Measurements from ENCODE around the gene CAPN14.
A peak's percentile ranks its signal among the peaks of the same experiment; 100 is the strongest.

The CAPN14 gene

GRCh38 chr2:31233741-31234682 lies 16.7 kb upstream of the CAPN14 start, which contains the start of gene EHD3:
EHD3 (plus strand) TSS chr2:31234152; CDS start chr2:31234622, 470 bp downstream.
- WGBS: under 1% methylated on average over 65 of the region's 74 CpGs
- Histone ChIP-seq H2AFZ (ENCODE audit: low read depth, low read length) (peak within 1 kb of the TSS; percentile 90), H3K14ac (ENCODE audit: low read length in 2 of 2) (peak within 1 kb of the TSS; percentile 68 to 90), H3K18ac (ENCODE audit: low read depth in 1 of 2, low read length in 2 of 2) (peak within 1 kb of the TSS; percentile 91 to 94), H3K27me3 (ENCODE audit: control insufficient read depth in 1 of 2, insufficient read depth in 1 of 2, low read length in 2 of 2) (no peaks in the 10 kb centered on the region), H3K79me1 (replicated peaks; ENCODE audit: low read length, poor library complexity, severe bottlenecking) (peaks cover 19% of the 10 kb centered on the region), H3K23ac (ENCODE audit: low read length in 2 of 2) (peak within 1 kb of the TSS; percentile 70 to 73), H2BK5ac (ENCODE audit: low read depth, low read length, poor library complexity, severe bottlenecking) (peak within 1 kb of the TSS; percentile 26), H2AK5ac (ENCODE audit: low read length, severe bottlenecking) (peak within 1 kb of the TSS; percentile 38), H2BK120ac (ENCODE audit: low read depth, low read length) (peak within 1 kb of the TSS; percentile 36), H3K9ac (ENCODE audit: low read length) (peak within 1 kb of the TSS; percentile 83), H4K91ac (ENCODE audit: low read length) (peak within 1 kb of the TSS; percentile 84), H2BK15ac (ENCODE audit: low read depth, poor library complexity, severe bottlenecking) (peak within 1 kb of the TSS; percentile 55), H3K4me1 (ENCODE audit: control insufficient read depth, insufficient read depth, low read depth, low read length) (peaks cover 18% of the 10 kb centered on the region), H3K4ac (ENCODE audit: low read depth in 1 of 2, low read length in 2 of 2) (peak within 1 kb of the TSS; percentile 39 to 84), H3K27ac (ENCODE audit: low read length, poor library complexity, severe bottlenecking) (peak within 1 kb of the TSS; percentile 41), H4K8ac (ENCODE audit: low read length) (peak within 1 kb of the TSS; percentile 41), H2BK12ac (ENCODE audit: low read length in 2 of 2) (peak within 1 kb of the TSS in 1 of 2 experiments; percentile 43), H3K36me3 (ENCODE audit: control insufficient read depth in 1 of 2, insufficient read depth in 2 of 2, low read depth in 1 of 2, low read length in 2 of 2) (peaks cover 2 to 7% of the 10 kb centered on the region in 2 experiments), H3K9me3 (ENCODE audit: control insufficient read depth, low read length) (no peaks in the 10 kb centered on the region), H3K4me3 (ENCODE audit: insufficient read depth in 1 of 2, low read depth in 1 of 2, low read length in 2 of 2) (peak within 1 kb of the TSS; percentile 85), H3K4me2 (ENCODE audit: low read length, poor library complexity, severe bottlenecking) (peak within 1 kb of the TSS; percentile 82)
- peak; percentile 96 for DNase-seq

- no peak overlapping the region for H4K8ac ChIP-seq (ENCODE audit: low read length)
- no peak overlapping the region for H2BK15ac ChIP-seq (ENCODE audit: low read depth, poor library complexity, severe bottlenecking)
- no peak overlapping the region for H3K18ac ChIP-seq (ENCODE audit: low read depth in 1 of 2, low read length in 2 of 2)
- H2BK120ac ChIP-seq (ENCODE audit: low read depth, low read length): no peak overlapping the region
- no peak overlapping the region for H3K4ac ChIP-seq (ENCODE audit: low read depth in 1 of 2, low read length in 2 of 2)
- peaks cover 15% of the 10 kb centered on the region for H3K4me1 ChIP-seq (ENCODE audit: control insufficient read depth, insufficient read depth, low read depth, low read length)
- H3K27me3 ChIP-seq (ENCODE audit: control insufficient read depth in 1 of 2, insufficient read depth in 1 of 2, low read length in 2 of 2): no peaks in the 10 kb centered on the region
- H3K9me3 ChIP-seq (ENCODE audit: control insufficient read depth, low read length): no peaks in the 10 kb centered on the region
- H3K9ac ChIP-seq (ENCODE audit: low read length): peak overlapping the region; percentile 83
- H2AFZ ChIP-seq (ENCODE audit: low read depth, low read length): peak overlapping the region; percentile 53
- H2BK12ac ChIP-seq (ENCODE audit: low read length in 2 of 2): no peak overlapping the region
- H3K36me3 ChIP-seq (ENCODE audit: control insufficient read depth in 1 of 2, insufficient read depth in 2 of 2, low read depth in 1 of 2, low read length in 2 of 2): peaks cover 0 to 2% of the 10 kb centered on the region in 2 experiments
- H2AK5ac ChIP-seq (ENCODE audit: low read length, severe bottlenecking): no peak overlapping the region
- peak overlapping the region in 1 of 2 experiments; percentile 85 for H3K4me3 ChIP-seq (ENCODE audit: insufficient read depth in 1 of 2, low read depth in 1 of 2, low read length in 2 of 2)
- WGBS: 92% methylated on average over 1 of the region's 1 CpG
- H3K4me2 ChIP-seq (ENCODE audit: low read length, poor library complexity, severe bottlenecking): no peak overlapping the region
- H3K23ac ChIP-seq (ENCODE audit: low read length in 2 of 2): no peak overlapping the region
- H2BK5ac ChIP-seq (ENCODE audit: low read depth, low read length, poor library complexity, severe bottlenecking): no peak overlapping the region
- H3K79me1 ChIP-seq (replicated peaks; ENCODE audit: low read length, poor library complexity, severe bottlenecking): peaks cover 13% of the 10 kb centered on the region
- DNase-seq: peak; percentile 24
- no peak overlapping the region for H3K27ac ChIP-seq (ENCODE audit: low read length, poor library complexity, severe bottlenecking)
- H4K91ac ChIP-seq (ENCODE audit: low read length): no peak overlapping the region
- no peak overlapping the region for H3K14ac ChIP-seq (ENCODE audit: low read length in 2 of 2)
Measured at GRCh38 chr2:31233231-31233630, 15.9 kb upstream of the CAPN14 start.

- Histone ChIP-seq H3K9ac (ENCODE audit: low read length) (no peak overlapping the region), H3K36me3 (ENCODE audit: control insufficient read depth in 1 of 2, insufficient read depth in 2 of 2, low read depth in 1 of 2, low read length in 2 of 2) (peaks cover 0 to 2% of the 10 kb centered on the region in 2 experiments), H2BK12ac (ENCODE audit: low read length in 2 of 2) (no peak overlapping the region), H3K9me3 (ENCODE audit: control insufficient read depth, low read length) (no peaks in the 10 kb centered on the region), H2BK15ac (ENCODE audit: low read depth, poor library complexity, severe bottlenecking) (no peak overlapping the region), H3K79me1 (replicated peaks; ENCODE audit: low read length, poor library complexity, severe bottlenecking) (peaks cover 13% of the 10 kb centered on the region), H3K14ac (ENCODE audit: low read length in 2 of 2) (no peak overlapping the region), H2BK120ac (ENCODE audit: low read depth, low read length) (no peak overlapping the region), H4K91ac (ENCODE audit: low read length) (no peak overlapping the region), H2AFZ (ENCODE audit: low read depth, low read length) (no peak overlapping the region), H3K4me2 (ENCODE audit: low read length, poor library complexity, severe bottlenecking) (no peak overlapping the region), H3K23ac (ENCODE audit: low read length in 2 of 2) (no peak overlapping the region), H3K18ac (ENCODE audit: low read depth in 1 of 2, low read length in 2 of 2) (no peak overlapping the region), H2AK5ac (ENCODE audit: low read length, severe bottlenecking) (no peak overlapping the region), H3K27me3 (ENCODE audit: control insufficient read depth in 1 of 2, insufficient read depth in 1 of 2, low read length in 2 of 2) (peaks cover 0 to 6% of the 10 kb centered on the region in 2 experiments), H3K4me1 (ENCODE audit: control insufficient read depth, insufficient read depth, low read depth, low read length) (peaks cover 15% of the 10 kb centered on the region), H3K27ac (ENCODE audit: low read length, poor library complexity, severe bottlenecking) (no peak overlapping the region), H4K8ac (ENCODE audit: low read length) (no peak overlapping the region), H3K4me3 (ENCODE audit: insufficient read depth in 1 of 2, low read depth in 1 of 2, low read length in 2 of 2) (no peak overlapping the region), H2BK5ac (ENCODE audit: low read depth, low read length, poor library complexity, severe bottlenecking) (no peak overlapping the region), H3K4ac (ENCODE audit: low read depth in 1 of 2, low read length in 2 of 2) (no peak overlapping the region)
- 50% methylated on average over 1 of the region's 4 CpGs for WGBS
- no peak for DNase-seq
Measured at GRCh38 chr2:31232586-31232985, 15.3 kb upstream of the CAPN14 start.

GRCh38 chr2:31231571-31232302 lies 14.4 kb upstream of the CAPN14 start:
- WGBS: 63% methylated on average over 15 of the region's 15 CpGs
- Histone ChIP-seq H3K4ac (ENCODE audit: low read depth in 1 of 2, low read length in 2 of 2) (no peak overlapping the region), H3K4me3 (ENCODE audit: insufficient read depth in 1 of 2, low read depth in 1 of 2, low read length in 2 of 2) (no peak overlapping the region), H4K8ac (ENCODE audit: low read length) (no peak overlapping the region), H2AFZ (ENCODE audit: low read depth, low read length) (no peak overlapping the region), H3K27ac (ENCODE audit: low read length, poor library complexity, severe bottlenecking) (no peak overlapping the region), H2BK5ac (ENCODE audit: low read depth, low read length, poor library complexity, severe bottlenecking) (no peak overlapping the region), H3K14ac (ENCODE audit: low read length in 2 of 2) (no peak overlapping the region), H2BK15ac (ENCODE audit: low read depth, poor library complexity, severe bottlenecking) (no peak overlapping the region), H3K79me1 (replicated peaks; ENCODE audit: low read length, poor library complexity, severe bottlenecking) (peaks cover 11% of the 10 kb centered on the region), H3K4me2 (ENCODE audit: low read length, poor library complexity, severe bottlenecking) (no peak overlapping the region), H3K36me3 (ENCODE audit: control insufficient read depth in 1 of 2, insufficient read depth in 2 of 2, low read depth in 1 of 2, low read length in 2 of 2) (no peaks in the 10 kb centered on the region), H2AK5ac (ENCODE audit: low read length, severe bottlenecking) (no peak overlapping the region), H3K18ac (ENCODE audit: low read depth in 1 of 2, low read length in 2 of 2) (no peak overlapping the region), H2BK12ac (ENCODE audit: low read length in 2 of 2) (no peak overlapping the region), H2BK120ac (ENCODE audit: low read depth, low read length) (no peak overlapping the region), H4K91ac (ENCODE audit: low read length) (no peak overlapping the region), H3K27me3 (ENCODE audit: control insufficient read depth in 1 of 2, insufficient read depth in 1 of 2, low read length in 2 of 2) (peaks cover 0 to 13% of the 10 kb centered on the region in 2 experiments), H3K9me3 (ENCODE audit: control insufficient read depth, low read length) (no peaks in the 10 kb centered on the region), H3K9ac (ENCODE audit: low read length) (no peak overlapping the region), H3K23ac (ENCODE audit: low read length in 2 of 2) (no peak overlapping the region), H3K4me1 (ENCODE audit: control insufficient read depth, insufficient read depth, low read depth, low read length) (peaks cover 15% of the 10 kb centered on the region)
- no peak for DNase-seq

Data from mesenchymal stem cell (in vitro differentiated cells and primary cell).